ENCODE results near the gene NOXA1. TPM values are rescaled to one million over a fixed set of nuclear protein-coding genes. Genes with fewer than 3 reads are reported as not detected.

Gene NOXA1
- total RNA-seq, 2 donors from 2014 or later = 0.94 to 3.4 TPM

DNA sequence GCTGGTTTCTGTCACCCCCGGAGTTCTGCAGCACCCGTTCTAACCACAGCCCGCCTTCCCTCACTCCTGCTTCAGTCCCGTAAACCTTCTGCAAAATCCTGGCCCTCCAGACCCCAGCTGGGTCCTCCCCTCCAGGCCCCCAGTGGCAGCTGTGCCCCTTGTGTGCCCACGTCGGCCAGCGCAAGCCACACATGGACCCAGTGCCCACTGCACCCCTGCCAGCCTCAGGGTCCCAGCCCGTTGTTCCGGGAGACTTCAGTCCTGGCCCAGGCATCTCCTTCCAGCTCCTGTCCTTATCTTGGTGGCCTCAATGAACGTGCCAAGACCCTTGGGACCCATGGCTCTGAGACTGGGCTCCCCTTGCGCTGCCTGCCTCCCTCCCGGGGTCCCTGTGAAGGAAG is 43.4 kb upstream of the NOXA1 start:
- Histone ChIP-seq H3K4me3 (no peak overlapping the region), H3K4me1 (no peaks in the 10 kb centered on the region), H3K9me3 (no peaks in the 10 kb centered on the region), H3K36me3 (no peaks in the 10 kb centered on the region), H3K27me3 (no peaks in the 10 kb centered on the region), H3K27ac (no peak overlapping the region)
- TF ChIP-seq, protein P1, sequence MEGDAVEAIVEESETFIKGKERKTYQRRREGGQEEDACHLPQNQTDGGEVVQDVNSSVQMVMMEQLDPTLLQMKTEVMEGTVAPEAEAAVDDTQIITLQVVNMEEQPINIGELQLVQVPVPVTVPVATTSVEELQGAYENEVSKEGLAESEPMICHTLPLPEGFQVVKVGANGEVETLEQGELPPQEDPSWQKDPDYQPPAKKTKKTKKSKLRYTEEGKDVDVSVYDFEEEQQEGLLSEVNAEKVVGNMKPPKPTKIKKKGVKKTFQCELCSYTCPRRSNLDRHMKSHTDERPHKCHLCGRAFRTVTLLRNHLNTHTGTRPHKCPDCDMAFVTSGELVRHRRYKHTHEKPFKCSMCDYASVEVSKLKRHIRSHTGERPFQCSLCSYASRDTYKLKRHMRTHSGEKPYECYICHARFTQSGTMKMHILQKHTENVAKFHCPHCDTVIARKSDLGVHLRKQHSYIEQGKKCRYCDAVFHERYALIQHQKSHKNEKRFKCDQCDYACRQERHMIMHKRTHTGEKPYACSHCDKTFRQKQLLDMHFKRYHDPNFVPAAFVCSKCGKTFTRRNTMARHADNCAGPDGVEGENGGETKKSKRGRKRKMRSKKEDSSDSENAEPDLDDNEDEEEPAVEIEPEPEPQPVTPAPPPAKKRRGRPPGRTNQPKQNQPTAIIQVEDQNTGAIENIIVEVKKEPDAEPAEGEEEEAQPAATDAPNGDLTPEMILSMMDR (IDR thresholded peaks at IDR 0.05) = no peak
- no peak for DNase-seq (ENCODE audit: low spot score)

DNA sequence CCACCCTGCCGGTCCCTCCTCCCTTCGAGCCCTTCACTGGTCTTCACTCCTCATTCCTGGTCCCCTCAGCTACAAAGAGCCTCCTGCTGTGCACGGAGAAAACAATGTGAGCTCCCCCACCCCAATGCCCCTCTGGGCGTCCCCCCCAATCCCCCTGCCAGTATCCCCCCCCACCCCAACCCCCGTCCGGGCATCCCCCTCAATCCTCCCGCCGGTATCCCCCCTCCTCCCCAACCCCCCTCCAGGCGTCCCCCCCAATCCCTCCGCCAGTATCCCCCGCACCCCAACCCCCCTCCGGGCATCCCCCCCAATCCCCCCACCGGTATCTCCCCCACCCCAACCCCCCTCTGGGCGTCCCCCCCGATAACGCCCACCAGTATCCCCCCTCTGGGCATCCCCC is 43.0 kb upstream of the NOXA1 start:
- Histone ChIP-seq H3K9me3 (no peaks in the 10 kb centered on the region), H3K36me3 (no peaks in the 10 kb centered on the region), H3K4me3 (no peak overlapping the region), H3K27ac (no peak overlapping the region), H3K27me3 (no peaks in the 10 kb centered on the region), H3K4me1 (no peaks in the 10 kb centered on the region)
- TF ChIP-seq, protein P1 (IDR thresholded peaks at IDR 0.05) = no peak
- no peak for DNase-seq (ENCODE audit: low spot score)

DNA sequence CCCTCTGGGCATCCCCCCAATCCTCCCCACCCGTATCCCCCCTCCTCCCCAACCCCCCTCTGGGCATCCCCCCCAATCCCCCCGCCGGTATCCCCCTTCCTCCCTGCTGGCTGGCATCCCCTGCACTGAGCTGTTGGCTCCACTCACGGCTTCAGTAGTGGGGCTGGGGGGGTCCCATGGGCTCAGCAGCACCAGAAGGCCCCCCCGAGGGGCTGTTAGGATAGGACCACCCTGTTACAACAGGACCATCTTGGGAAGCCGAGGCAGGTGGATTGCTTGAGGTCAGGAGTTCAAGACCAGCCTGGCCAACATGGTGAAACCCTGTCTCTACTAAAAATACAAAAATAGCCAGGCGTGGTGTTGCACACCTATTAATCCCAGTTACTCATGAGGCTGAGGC is 42.6 kb upstream of the NOXA1 start:
- no peaks in the 10 kb centered on the region for H3K4me1 ChIP-seq
- H3K27me3 ChIP-seq = no peaks in the 10 kb centered on the region
- no peak for DNase-seq (ENCODE audit: low spot score)
- no peaks in the 10 kb centered on the region for H3K36me3 ChIP-seq
- no peaks in the 10 kb centered on the region for H3K9me3 ChIP-seq
- no peak overlapping the region for H3K27ac ChIP-seq
- H3K4me3 ChIP-seq = no peak overlapping the region
- TF ChIP-seq, protein P1 (IDR thresholded peaks at IDR 0.05) = no peak

GRCh38 chr9:137381501-137382443 is 41.4 kb upstream of the NOXA1 start:
- DNase-seq (ENCODE audit: low spot score) = no peak
- H3K36me3 ChIP-seq = no peaks in the 10 kb centered on the region
- no peak overlapping the region for H3K27ac ChIP-seq
- no peaks in the 10 kb centered on the region for H3K9me3 ChIP-seq
- H3K27me3 ChIP-seq = no peaks in the 10 kb centered on the region
- TF ChIP-seq, protein P1 (IDR thresholded peaks at IDR 0.05) = no peak
- H3K4me1 ChIP-seq = no peaks in the 10 kb centered on the region
- H3K4me3 ChIP-seq = no peak overlapping the region

GRCh38 chr9:137382444-137383080 is 40.6 kb upstream of the NOXA1 start:
- TF ChIP-seq, protein P1 (IDR thresholded peaks at IDR 0.05) = no peak
- Histone ChIP-seq H3K36me3 (no peaks in the 10 kb centered on the region), H3K9me3 (no peaks in the 10 kb centered on the region), H3K27ac (no peak overlapping the region), H3K4me1 (peaks cover 0 to 7% of the 10 kb centered on the region in 2 donors), H3K4me3 (no peak overlapping the region), H3K27me3 (no peaks in the 10 kb centered on the region)
- no peak for DNase-seq (ENCODE audit: low spot score)
